GM23248 (cell line): Measurements from ENCODE around the gene S100A9. TPM values are rescaled to one million over a fixed set of nuclear protein-coding genes. Genes with fewer than 3 reads are reported as not detected.

ENCODE experiments used
- DNase-seq: peaks from one replicate; pipeline ENCODE4 v3.0.0-alpha.2; 2015
- H2AFZ ChIP-seq: fragments of 200-600 bp; sonication (generic); 2 replicates; pipeline ENCODE4 v1.6.1; 2016; ENCODE audit warnings: antibody characterized with exemption
- H3F3A ChIP-seq: fragments of 200-600 bp; sonication (generic); 2 replicates; pipeline ENCODE4 v1.6.1; 2016; ENCODE audit warnings: mild to moderate bottlenecking, antibody characterized with exemption, mixed run types; ENCODE audit not compliant: insufficient read depth
- H3K27ac ChIP-seq: fragments of 200-600 bp; sonication (generic); 2 replicates; pipeline ENCODE4 v1.5.1; 2016; ENCODE audit warnings: mild to moderate bottlenecking
- H3K27me3 ChIP-seq: fragments of 200-600 bp; sonication (generic); replicated peaks from 2 replicates; pipeline ENCODE4 v1.6.1; 2016; ENCODE audit warnings: mild to moderate bottlenecking; ENCODE audit not compliant: insufficient read depth
- H3K36me3 ChIP-seq: fragments of 200-600 bp; sonication (generic); 2 replicates; pipeline ENCODE4 v1.6.1; 2016; ENCODE audit warnings: low read depth, mild to moderate bottlenecking
- H3K4me1 ChIP-seq: fragments of 200-600 bp; sonication (generic); 2 replicates; pipeline ENCODE4 v1.6.1; 2016; ENCODE audit warnings: mild to moderate bottlenecking; ENCODE audit not compliant: insufficient read depth
- H3K4me2 ChIP-seq: fragments of 200-600 bp; sonication (generic); one replicate; pipeline ENCODE4 v1.6.1; 2016; ENCODE audit warnings: mild to moderate bottlenecking; ENCODE audit not compliant: unreplicated experiment
- H3K4me3 ChIP-seq: fragments of 200-600 bp; sonication (generic); 2 replicates; pipeline ENCODE4 v1.5.1; 2016; ENCODE audit warnings: mild to moderate bottlenecking
- H3K79me2 ChIP-seq: fragments of 200-600 bp; sonication (generic); 2 replicates; pipeline ENCODE4 v1.6.1; 2016; ENCODE audit warnings: mild to moderate bottlenecking; ENCODE audit not compliant: insufficient read depth
- H3K9ac ChIP-seq: fragments of 200-600 bp; sonication (generic); 2 replicates; pipeline ENCODE4 v1.6.1; 2016; ENCODE audit warnings: mild to moderate bottlenecking
- H3K9me2 ChIP-seq: fragments of 200-600 bp; sonication (generic); 2 replicates; pipeline ENCODE4 v1.6.1; 2016; ENCODE audit warnings: mixed run types, mild to moderate bottlenecking, moderate library complexity; ENCODE audit not compliant: insufficient read depth
- H3K9me3 ChIP-seq: fragments of 200-600 bp; sonication (generic); one replicate; pipeline ENCODE4 v1.6.1; 2017; ENCODE audit warnings: low read depth
- H4K20me1 ChIP-seq: fragments of 200-600 bp; sonication (generic); 2 replicates; pipeline ENCODE4 v1.6.0; 2016; ENCODE audit not compliant: insufficient read depth
- EZH2 ChIP-seq: fragments of 200-600 bp; sonication (generic); IDR thresholded peaks from 2 replicates; pipeline ENCODE4 v1.6.1; 2018; ENCODE audit warnings: antibody characterized with exemption, mild to moderate bottlenecking; ENCODE audit not compliant: insufficient read depth, poor library complexity, severe bottlenecking
- EZH2phosphoT487 ChIP-seq: fragments of 200-600 bp; sonication (generic); IDR thresholded peaks from 2 replicates; pipeline ENCODE4 v1.6.1; 2018; ENCODE audit warnings: antibody characterized with exemption, moderate library complexity, mild to moderate bottlenecking, low read depth; ENCODE audit not compliant: insufficient read depth
- WGBS, 2 experiments: methylation state at CpG; one replicate each; pipeline ENCODE4 v1.1.6; 2015 to 2017; ENCODE audit warnings: low lambda C conversion rate in 2 of 2, low coverage in 1 of 2; ENCODE audit errors: missing lambda C conversion rate in 2 of 2; 5-methylcytosine and 5-hydroxymethylcytosine counted together
- in situ Hi-C: fragments of 300-500 bp; cut with MboI; formaldehyde crosslinking; loops from 2 replicates; pipeline ENCODE4 v1.15.0; 2020
- polyA plus RNA-seq: library from polyadenylated mRNA; unstranded; fragments of >200 nt; fragmentation: Nextera tagmentation; extraction: Ambion mirVana; gene quantifications from 2 replicates; pipeline ENCODE4 v1.2.1, GENCODE V29; 2016
- total RNA-seq: library from RNA; depleted of rRNA; stranded (reverse); fragments of >200 nt; shearing (Covaris generic); gene quantifications from 2 replicates; pipeline ENCODE4 v1.2.3, GENCODE V29; 2014

S100A9 gene
- total and polyA plus RNA-seq, 2 experiments from 2014 or later, result not detected

- no peaks in the 10 kb centered on the region for H4K20me1 ChIP-seq
- peaks cover 8% of the 10 kb centered on the region for H3K27me3 ChIP-seq
- no peak overlapping the region for H2AFZ ChIP-seq
Measured at GRCh38 chr1:153337980-153338853, 19.4 kb upstream of the S100A9 start.

GRCh38 chr1:153339802-153340201 lies 17.9 kb upstream of the S100A9 start:
- peaks cover 8% of the 10 kb centered on the region for H3K27me3 ChIP-seq
- H2AFZ ChIP-seq, result no peak overlapping the region
- WGBS, 2 experiments, result 40 to 49% methylated on average over 6 of the region's 6 CpGs
- in situ Hi-C loops, result no loop called here
- no peak for DNase-seq
- H3F3A ChIP-seq, result no peaks in the 10 kb centered on the region
- H3K9me3 ChIP-seq, result no peaks in the 10 kb centered on the region
- no peak overlapping the region for H3K27ac ChIP-seq
- H3K4me1 ChIP-seq, result no peaks in the 10 kb centered on the region
- H3K79me2 ChIP-seq, result no peaks in the 10 kb centered on the region
- no peaks in the 10 kb centered on the region for H4K20me1 ChIP-seq
- TF ChIP-seq EZH2, result no peak
- TF ChIP-seq EZH2phosphoT487, result no peak
- no peak overlapping the region for H3K9ac ChIP-seq
- H3K4me2 ChIP-seq, result no peak overlapping the region
- H3K36me3 ChIP-seq, result no peaks in the 10 kb centered on the region
- H3K4me3 ChIP-seq, result no peak overlapping the region
- H3K9me2 ChIP-seq, result no peaks in the 10 kb centered on the region

More at GRCh38 chr1:153337980-153338853, 19.4 kb upstream of the S100A9 start:
- Histone ChIP-seq H3K4me1 (no peaks in the 10 kb centered on the region), H3K9me2 (no peaks in the 10 kb centered on the region), H3F3A (no peaks in the 10 kb centered on the region), H3K79me2 (no peaks in the 10 kb centered on the region), H3K27ac (no peak overlapping the region), H3K4me3 (no peak overlapping the region), H3K9ac (no peak overlapping the region), H3K4me2 (no peak overlapping the region), H3K9me3 (no peaks in the 10 kb centered on the region), H3K36me3 (no peaks in the 10 kb centered on the region)
- in situ Hi-C loops, result no loop called here
- TF ChIP-seq EZH2phosphoT487, result no peak
- TF ChIP-seq EZH2, result no peak
- WGBS, 2 experiments, result 40 to 44% methylated on average over 8 of the region's 8 CpGs
- no peak for DNase-seq

- Histone ChIP-seq H3K4me1 (no peaks in the 10 kb centered on the region), H3K9me3 (no peaks in the 10 kb centered on the region), H3K36me3 (no peaks in the 10 kb centered on the region), H3K9ac (no peak overlapping the region), H3F3A (no peaks in the 10 kb centered on the region), H3K9me2 (no peaks in the 10 kb centered on the region), H3K27me3 (peaks cover 8% of the 10 kb centered on the region), H4K20me1 (no peaks in the 10 kb centered on the region), H3K4me2 (no peak overlapping the region), H3K27ac (no peak overlapping the region), H2AFZ (no peak overlapping the region), H3K4me3 (no peak overlapping the region), H3K79me2 (no peaks in the 10 kb centered on the region)
- no peak for TF ChIP-seq EZH2phosphoT487
- no peak for TF ChIP-seq EZH2
- no peak for DNase-seq
- WGBS, 2 experiments, result 62 to 67% methylated on average over 10 of the region's 10 CpGs
- in situ Hi-C loops, result no loop called here
Measured at GRCh38 chr1:153340356-153340755, 17.3 kb upstream of the S100A9 start.

GRCh38 chr1:153341431-153341934 lies 16.2 kb upstream of the S100A9 start:
- Histone ChIP-seq H3K9me3 (no peaks in the 10 kb centered on the region), H2AFZ (no peak overlapping the region), H3K4me1 (no peaks in the 10 kb centered on the region), H3K79me2 (no peaks in the 10 kb centered on the region), H3K9ac (no peak overlapping the region), H3K4me2 (no peak overlapping the region), H3K9me2 (no peaks in the 10 kb centered on the region), H3K36me3 (no peaks in the 10 kb centered on the region), H3F3A (no peaks in the 10 kb centered on the region), H3K27ac (no peak overlapping the region), H4K20me1 (no peaks in the 10 kb centered on the region), H3K4me3 (no peak overlapping the region), H3K27me3 (peaks cover 16% of the 10 kb centered on the region)
- in situ Hi-C loops, result no loop called here
- 55 to 61% methylated on average over 4 of the region's 4 CpGs for WGBS, 2 experiments
- no peak for DNase-seq
- TF ChIP-seq EZH2phosphoT487 (no peak), EZH2 (no peak)
